WTC11 (cell line): ENCODE results near the gene KCNG2.

Experiments
- CREB1 ChIP-seq: sonication (generic); formaldehyde crosslinking; IDR thresholded peaks from 2 replicates; pipeline ENCODE4 v1.8.0; 2023; ENCODE audit warnings: mild to moderate bottlenecking, missing genetic modification reagents
- ETV6 ChIP-seq: sonication (generic); formaldehyde crosslinking; IDR thresholded peaks from 2 replicates; pipeline ENCODE4 v1.8.1; 2022; ENCODE audit warnings: mild to moderate bottlenecking, missing genetic modification reagents
- RELA ChIP-seq: sonication (generic); formaldehyde crosslinking; IDR thresholded peaks from 2 replicates; pipeline ENCODE4 v1.8.1; 2022; ENCODE audit warnings: missing genetic modification reagents, mild to moderate bottlenecking, borderline replicate concordance
- ZNF263 ChIP-seq: sonication (generic); formaldehyde crosslinking; IDR thresholded peaks from 2 replicates; pipeline ENCODE4 v1.8.1; 2022; ENCODE audit warnings: low read depth, mild to moderate bottlenecking, moderate library complexity, missing genetic modification reagents
- TF ChIP-seq, protein P1 (sequence below): sonication (generic); formaldehyde crosslinking; IDR thresholded peaks from 2 replicates; pipeline ENCODE4 v1.8.0; 2022; ENCODE audit warnings: mild to moderate bottlenecking, missing genetic modification reagents
- TF ChIP-seq, protein P2 (sequence below): fragments of 200-600 bp; IDR thresholded peaks from 2 replicates; pipeline ENCODE4 v1.8.0; 2022; ENCODE audit warnings: antibody characterized with exemption
- TF ChIP-seq, protein P3 (sequence below): sonication (generic); formaldehyde crosslinking; IDR thresholded peaks from 2 replicates; pipeline ENCODE4 v1.8.1; 2022; ENCODE audit warnings: mild to moderate bottlenecking, missing genetic modification reagents, moderate library complexity, borderline replicate concordance

DNA sequence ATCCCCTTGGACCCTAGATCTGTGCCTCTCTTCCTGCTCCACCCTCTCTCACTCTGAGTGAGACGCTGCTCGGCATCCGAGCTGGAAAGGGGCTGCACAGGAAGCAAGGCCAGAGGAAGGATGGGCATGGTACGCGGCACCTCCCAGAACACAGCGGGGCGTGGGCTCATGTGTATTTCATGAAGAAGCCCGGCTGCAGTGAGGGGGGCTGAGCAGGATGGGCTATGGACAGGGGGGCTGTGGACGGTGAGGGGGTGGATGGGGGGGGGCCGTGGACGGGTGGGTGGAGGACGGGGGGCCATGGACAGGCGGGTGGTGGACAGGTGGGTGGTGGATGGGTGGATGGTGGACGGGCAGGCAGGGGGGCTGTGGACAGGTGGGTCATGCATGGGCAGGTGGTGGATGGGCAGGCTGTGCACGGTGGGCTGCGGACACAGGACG, 125.3 kb downstream of the KCNG2 start:
- TF ChIP-seq CREB1 (CRISPR knock-in tag) (no peak), ZNF263 (CRISPR knock-in tag) (no peak), ETV6 (CRISPR knock-in tag) (no peak), RELA (CRISPR knock-in tag) (no peak)
- TF ChIP-seq, protein P1, sequence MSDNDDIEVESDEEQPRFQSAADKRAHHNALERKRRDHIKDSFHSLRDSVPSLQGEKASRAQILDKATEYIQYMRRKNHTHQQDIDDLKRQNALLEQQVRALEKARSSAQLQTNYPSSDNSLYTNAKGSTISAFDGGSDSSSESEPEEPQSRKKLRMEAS (CRISPR knock-in tag), result no peak
- TF ChIP-seq, protein P2, sequence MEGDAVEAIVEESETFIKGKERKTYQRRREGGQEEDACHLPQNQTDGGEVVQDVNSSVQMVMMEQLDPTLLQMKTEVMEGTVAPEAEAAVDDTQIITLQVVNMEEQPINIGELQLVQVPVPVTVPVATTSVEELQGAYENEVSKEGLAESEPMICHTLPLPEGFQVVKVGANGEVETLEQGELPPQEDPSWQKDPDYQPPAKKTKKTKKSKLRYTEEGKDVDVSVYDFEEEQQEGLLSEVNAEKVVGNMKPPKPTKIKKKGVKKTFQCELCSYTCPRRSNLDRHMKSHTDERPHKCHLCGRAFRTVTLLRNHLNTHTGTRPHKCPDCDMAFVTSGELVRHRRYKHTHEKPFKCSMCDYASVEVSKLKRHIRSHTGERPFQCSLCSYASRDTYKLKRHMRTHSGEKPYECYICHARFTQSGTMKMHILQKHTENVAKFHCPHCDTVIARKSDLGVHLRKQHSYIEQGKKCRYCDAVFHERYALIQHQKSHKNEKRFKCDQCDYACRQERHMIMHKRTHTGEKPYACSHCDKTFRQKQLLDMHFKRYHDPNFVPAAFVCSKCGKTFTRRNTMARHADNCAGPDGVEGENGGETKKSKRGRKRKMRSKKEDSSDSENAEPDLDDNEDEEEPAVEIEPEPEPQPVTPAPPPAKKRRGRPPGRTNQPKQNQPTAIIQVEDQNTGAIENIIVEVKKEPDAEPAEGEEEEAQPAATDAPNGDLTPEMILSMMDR, result no peak
- TF ChIP-seq, protein P3, sequence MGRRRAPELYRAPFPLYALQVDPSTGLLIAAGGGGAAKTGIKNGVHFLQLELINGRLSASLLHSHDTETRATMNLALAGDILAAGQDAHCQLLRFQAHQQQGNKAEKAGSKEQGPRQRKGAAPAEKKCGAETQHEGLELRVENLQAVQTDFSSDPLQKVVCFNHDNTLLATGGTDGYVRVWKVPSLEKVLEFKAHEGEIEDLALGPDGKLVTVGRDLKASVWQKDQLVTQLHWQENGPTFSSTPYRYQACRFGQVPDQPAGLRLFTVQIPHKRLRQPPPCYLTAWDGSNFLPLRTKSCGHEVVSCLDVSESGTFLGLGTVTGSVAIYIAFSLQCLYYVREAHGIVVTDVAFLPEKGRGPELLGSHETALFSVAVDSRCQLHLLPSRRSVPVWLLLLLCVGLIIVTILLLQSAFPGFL (CRISPR knock-in tag), result no peak
